Measurements from ENCODE around the gene ZNF71.

ZNF71 gene

DNA sequence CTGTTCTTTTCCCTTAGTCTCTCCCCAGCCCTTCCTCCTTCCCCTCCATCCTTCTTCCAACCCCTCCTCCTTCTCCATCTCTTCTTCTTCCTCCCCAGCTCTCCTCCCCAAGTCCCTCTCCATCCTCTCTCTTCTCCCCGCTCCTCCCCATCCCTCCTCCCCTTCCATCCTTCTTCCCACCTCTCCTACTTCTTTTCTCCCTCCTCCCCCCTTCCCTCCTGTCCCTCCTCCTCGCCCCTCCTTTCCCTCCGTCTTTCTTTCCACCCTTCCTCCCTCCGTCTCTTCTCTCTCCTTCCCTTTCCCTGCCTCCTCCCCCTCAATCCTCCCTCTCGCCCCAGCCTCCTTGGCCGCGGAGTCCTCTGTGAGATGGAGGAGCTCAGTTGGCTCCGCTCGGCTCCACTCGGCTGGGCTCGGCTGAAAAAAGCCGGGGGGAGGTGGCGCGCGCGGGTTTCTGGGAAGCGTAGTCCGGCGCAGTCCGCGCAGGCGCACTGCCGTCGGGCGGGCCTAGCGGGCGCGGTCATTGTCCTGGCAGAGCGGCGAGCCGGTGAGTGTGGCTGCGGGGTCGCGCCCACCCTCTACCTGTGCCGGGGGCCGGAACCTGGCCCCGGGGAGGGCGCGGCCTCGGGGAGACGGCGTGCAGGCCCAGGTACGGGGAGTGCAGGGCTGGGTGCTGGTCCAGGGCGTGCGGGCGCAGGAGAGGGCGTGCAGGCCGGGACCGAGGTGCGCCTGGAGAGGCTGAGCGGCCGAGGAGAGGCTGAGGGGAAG is at the start of gene ZNF71:
Gene ZNF71 (plus strand): TSS at position 520 of the 765 bp plus-strand sequence. CDS start 6,257 bp downstream, outside the sequence.
- DNase-seq (ENCODE audit: low spot score): peak; percentile 99

GRCh38 chr19:56547535-56547934 is 47.6 kb upstream of the ZNF71 start:
- DNase-seq (ENCODE audit: low spot score): no peak

DNA sequence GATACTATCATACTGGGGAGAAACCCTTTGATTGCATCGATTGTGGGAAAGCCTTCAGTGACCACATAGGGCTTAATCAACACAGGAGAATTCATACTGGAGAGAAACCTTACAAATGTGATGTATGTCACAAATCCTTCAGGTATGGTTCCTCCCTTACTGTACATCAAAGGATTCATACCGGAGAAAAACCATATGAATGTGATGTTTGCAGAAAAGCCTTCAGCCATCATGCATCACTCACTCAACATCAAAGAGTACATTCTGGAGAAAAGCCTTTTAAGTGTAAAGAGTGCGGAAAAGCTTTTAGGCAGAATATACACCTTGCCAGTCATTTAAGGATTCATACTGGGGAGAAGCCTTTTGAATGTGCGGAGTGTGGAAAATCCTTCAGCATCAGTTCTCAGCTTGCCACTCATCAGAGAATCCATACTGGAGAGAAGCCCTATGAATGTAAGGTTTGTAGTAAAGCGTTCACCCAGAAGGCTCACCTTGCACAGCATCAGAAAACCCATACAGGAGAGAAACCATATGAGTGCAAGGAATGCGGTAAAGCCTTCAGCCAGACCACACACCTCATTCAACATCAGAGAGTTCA is 40.7 kb upstream of the ZNF71 start:
- DNase-seq (ENCODE audit: low spot score): no peak

- no peak for DNase-seq (ENCODE audit: low spot score)
These were observed 32.3 kb upstream of the ZNF71 start for GRCh38 chr19:56562766-56563165.

DNA sequence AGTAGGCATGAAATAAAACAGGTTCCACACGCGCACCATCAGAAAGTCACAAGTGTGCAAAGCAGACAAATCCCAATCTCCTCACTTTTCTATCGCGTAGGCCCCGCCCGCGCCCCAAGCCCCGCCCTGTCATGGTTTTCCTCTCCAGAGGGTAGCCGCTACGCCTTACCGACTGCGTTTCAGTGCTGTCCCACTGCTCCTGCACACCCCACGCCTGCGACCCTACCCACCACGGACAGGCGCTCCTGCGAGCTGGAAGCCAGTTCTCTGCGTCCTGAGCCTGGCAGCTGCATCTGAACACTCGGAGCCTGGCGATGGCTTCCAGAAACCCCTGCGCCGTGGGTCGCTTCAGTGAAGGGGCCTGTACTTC is 28.2 kb upstream of the ZNF71 start:
- peak; percentile 65 for DNase-seq (ENCODE audit: low spot score)

DNA sequence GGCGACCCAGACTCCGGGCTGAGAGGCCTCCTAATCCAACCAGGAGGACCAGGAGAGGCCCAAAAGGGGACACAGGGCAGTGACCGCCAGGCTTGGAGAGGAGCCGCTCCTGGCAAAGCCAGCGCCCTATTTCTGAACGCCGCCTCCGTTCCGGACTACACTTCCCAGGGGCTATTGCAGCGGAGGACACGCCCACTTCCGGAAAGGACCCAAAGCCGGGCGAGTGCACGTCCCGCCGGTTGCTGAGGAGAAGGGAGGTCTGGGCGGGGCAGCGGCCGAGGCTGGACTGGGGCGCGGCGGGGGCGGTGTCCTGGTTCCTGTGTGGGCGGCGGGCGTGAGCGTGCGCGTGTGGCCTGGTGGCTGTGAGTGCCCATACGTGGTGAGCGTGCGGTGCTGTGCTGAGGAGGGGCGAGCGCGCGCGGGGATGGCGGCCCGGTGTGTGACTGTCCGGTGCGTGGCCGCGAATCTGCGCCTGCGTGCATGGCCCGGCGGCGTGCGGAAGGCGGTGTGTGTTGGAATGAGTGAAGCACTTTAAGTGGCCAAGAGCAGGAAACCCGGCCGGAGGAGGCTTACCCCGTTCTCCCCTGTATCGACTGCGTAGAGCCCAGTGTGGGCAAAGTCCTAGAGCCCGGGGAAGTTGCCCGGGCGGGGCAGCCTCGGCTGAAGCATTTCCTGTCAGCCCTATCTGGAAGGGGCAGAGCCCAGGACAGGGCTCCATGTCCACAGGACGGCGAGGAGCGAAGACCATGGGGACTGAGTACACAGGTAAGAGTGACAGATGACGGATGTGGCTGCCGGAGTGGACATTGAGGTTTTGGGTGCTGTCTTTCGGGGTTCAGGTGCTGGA is 27.6 kb upstream of the ZNF71 start, which contains the start of gene ZNF470:
Gene ZNF470 (plus strand): TSS at position 195 of the 847 bp plus-strand sequence. CDS start 2,844 bp downstream, outside the sequence.
- DNase-seq (ENCODE audit: low spot score): peak; percentile 96

- DNase-seq (ENCODE audit: low spot score): no peak
These were observed 22.5 kb upstream of the ZNF71 start for GRCh38 chr19:56572589-56572988.

- DNase-seq (ENCODE audit: low spot score): no peak
These were observed 21.2 kb upstream of the ZNF71 start for GRCh38 chr19:56573914-56574313.

- no peak for DNase-seq (ENCODE audit: low spot score)
These were observed 17.1 kb upstream of the ZNF71 start for GRCh38 chr19:56577719-56578602.

DNA sequence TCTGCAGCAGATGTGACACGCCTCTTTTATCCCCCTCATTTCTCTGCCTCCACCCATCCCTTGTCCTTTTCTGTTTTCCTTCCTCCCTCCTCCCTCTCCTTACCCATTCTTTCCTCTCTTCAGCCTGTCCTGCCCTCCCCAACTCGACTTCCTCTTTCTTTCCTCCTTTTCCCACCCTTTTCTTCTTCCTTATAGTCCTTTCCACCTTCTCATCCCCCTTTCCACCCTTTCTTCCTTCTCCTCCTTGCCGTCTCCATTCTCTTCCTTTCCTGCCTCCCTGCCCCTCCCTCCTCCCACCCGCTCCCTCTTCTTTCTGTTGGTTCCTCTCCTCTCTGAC is 688 bp upstream of the ZNF71 start:
- DNase-seq (ENCODE audit: low spot score): no peak

GRCh38 chr19:56595548-56595899 is 422 bp downstream of the ZNF71 start:
- no peak for DNase-seq (ENCODE audit: low spot score)

DNA sequence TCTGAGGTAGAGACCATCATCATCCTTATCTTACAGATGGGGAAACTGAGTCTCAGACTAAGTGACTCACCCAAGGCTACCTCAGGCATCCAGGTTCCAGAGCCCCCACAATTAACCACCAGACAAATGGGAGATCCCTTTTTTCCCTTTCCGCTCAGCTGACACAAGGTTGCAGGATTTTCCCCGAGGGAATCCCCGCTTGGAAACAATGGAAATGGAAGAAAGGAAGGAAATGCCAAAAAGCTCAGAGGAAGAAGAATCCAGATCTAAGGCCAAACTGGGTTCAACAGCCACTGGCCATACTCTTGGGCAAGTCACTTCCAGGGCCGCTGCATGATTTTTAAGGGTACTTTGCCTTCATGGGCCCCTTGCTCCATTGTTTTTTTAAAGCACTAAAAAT is 1.6 kb downstream of the ZNF71 start:
- DNase-seq (ENCODE audit: low spot score): no peak

DNA sequence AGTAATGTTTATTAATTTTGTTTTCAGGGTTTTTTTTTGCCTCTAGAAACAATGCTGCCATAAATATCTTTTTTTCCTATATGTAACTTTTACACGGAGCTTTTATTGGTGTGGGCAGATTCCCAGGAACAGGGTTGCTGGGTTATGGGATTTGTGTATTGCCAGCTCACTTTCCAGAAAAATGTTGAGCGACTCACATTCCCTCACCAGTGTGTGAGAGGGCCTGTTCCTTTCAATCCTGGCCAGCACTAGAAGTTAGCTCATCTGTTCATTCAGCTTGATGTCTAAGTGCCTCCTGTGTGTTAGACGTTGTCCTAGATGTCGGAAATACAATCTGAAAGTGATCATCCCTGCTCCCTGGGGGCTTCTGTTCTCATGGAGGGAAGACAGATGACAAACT is 2.6 kb downstream of the ZNF71 start:
- no peak for DNase-seq (ENCODE audit: low spot score)

- no peak for DNase-seq (ENCODE audit: low spot score)
These were observed 6.3 kb downstream of the ZNF71 start for GRCh38 chr19:56601375-56601774.

DNA sequence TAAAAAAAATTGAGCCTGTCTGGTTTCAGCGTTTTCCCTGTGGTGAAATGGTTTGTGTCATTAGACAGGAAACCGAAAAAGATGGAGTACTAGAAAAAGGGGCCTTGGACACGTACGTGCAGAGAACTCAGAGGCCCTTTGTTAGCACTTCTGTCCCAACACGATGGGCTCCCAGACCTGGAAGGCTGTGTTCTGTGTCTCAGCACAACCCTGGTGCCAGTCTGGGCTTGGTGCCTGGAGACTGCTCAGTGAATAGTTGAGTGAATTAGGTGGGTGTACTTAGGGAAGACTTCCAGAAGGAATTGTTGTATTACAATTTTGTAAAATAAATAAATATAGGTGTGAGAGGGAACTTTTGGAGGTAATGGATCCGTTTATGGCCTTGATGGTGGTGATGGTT is 8.7 kb downstream of the ZNF71 start:
- no peak for DNase-seq (ENCODE audit: low spot score)

GRCh38 chr19:56608274-56608964 is 13.3 kb downstream of the ZNF71 start:
- no peak for DNase-seq (ENCODE audit: low spot score)

GRCh38 chr19:56611288-56611687 is 16.2 kb downstream of the ZNF71 start:
- DNase-seq (ENCODE audit: low spot score): no peak

- DNase-seq (ENCODE audit: low spot score): no peak
These were observed 17.6 kb downstream of the ZNF71 start for GRCh38 chr19:56612737-56613136.

DNA sequence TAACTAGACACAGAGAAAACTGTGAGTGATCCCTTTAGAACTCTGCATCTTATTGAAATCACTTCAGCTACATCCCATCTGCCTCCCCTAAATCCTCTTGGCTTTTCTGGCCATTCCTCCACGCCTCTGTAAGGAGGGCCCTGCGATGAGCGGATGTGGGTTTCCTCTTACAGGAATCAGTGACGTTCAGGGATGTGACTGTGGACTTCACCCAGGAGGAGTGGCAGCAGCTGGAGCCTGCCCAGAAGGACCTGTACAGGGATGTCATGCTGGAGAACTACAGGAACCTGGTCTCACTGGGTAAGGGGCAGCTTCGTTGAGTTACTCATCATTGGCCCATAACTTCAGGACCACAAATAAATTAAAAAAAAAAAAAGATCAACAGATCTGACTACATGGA is 18.5 kb downstream of the ZNF71 start:
- no peak for DNase-seq (ENCODE audit: low spot score)

- no peak for DNase-seq (ENCODE audit: low spot score)
These were observed 22.4 kb downstream of the ZNF71 start for GRCh38 chr19:56617531-56617930.

DNA sequence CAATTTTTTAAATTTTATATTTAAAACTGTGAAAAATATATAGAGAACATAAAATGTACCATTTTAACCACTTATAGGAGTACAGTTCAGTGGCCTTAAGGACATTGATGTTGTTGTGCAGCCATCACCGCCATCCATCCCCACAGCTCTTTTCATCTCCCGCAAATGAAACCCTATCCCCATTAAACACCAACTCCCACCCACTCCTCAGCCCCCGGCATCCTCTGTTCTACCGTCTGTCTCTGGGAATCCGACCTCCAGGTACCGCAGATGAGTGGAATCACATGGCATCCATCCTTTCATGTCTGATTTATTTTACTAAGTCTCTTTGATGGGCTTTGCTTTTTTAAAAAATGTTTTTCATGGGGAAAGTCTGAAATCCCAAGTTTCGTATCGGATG is 24.0 kb downstream of the ZNF71 start:
- DNase-seq (ENCODE audit: low spot score): no peak
